HG03196 (cell line): Measurements from ENCODE around the gene MSMP.

Experiments
- ATAC-seq: cut with Tn5 transposase; IDR thresholded peaks from one replicate; pipeline ENCODE4 v1.9.1; 2021; ENCODE audit not compliant: unreplicated experiment

MSMP gene

GRCh38 chr9:35754264-35754663, at the start of gene MSMP:
TSS of gene MSMP (minus strand) at chr9:35754276. CDS start at chr9:35754129, 147 bp downstream.
- no peak for ATAC-seq

- no peak for ATAC-seq
These were observed 47.5 kb upstream of the MSMP start for GRCh38 chr9:35801328-35802128.

- no peak for ATAC-seq
These were observed 46.5 kb upstream of the MSMP start for GRCh38 chr9:35800530-35800929.

- ATAC-seq = no peak
These were observed 44.7 kb upstream of the MSMP start for GRCh38 chr9:35798658-35799374.

- no peak for ATAC-seq
These were observed 43.4 kb upstream of the MSMP start for GRCh38 chr9:35797311-35798109.

- no peak for ATAC-seq
These were observed 41.6 kb upstream of the MSMP start for GRCh38 chr9:35795695-35796094.

GRCh38 chr9:35793461-35793860, 39.4 kb upstream of the MSMP start:
- no peak for ATAC-seq

GRCh38 chr9:35792826-35793225, 38.8 kb upstream of the MSMP start:
- ATAC-seq = no peak

- no peak for ATAC-seq
These were observed 38.1 kb upstream of the MSMP start for GRCh38 chr9:35792024-35792813.

- no peak for ATAC-seq
These were observed 37.3 kb upstream of the MSMP start, which contains the start of gene NPR2 for GRCh38 chr9:35791297-35791921. TSS of gene NPR2 (plus strand) at chr9:35791591. CDS start at chr9:35792409, 818 bp downstream.

GRCh38 chr9:35790385-35791296, 36.6 kb upstream of the MSMP start:
- no peak for ATAC-seq

- no peak for ATAC-seq
These were observed 35.9 kb upstream of the MSMP start for GRCh38 chr9:35790025-35790384.

- ATAC-seq = no peak
These were observed 35.5 kb upstream of the MSMP start for GRCh38 chr9:35789541-35789940.

GRCh38 chr9:35783418-35783817, 29.3 kb upstream of the MSMP start:
- no peak for ATAC-seq

GRCh38 chr9:35781066-35781465, 27.0 kb upstream of the MSMP start:
- ATAC-seq = no peak

- no peak for ATAC-seq
These were observed 24.4 kb upstream of the MSMP start for GRCh38 chr9:35778496-35778895.

GRCh38 chr9:35776018-35776417, 21.9 kb upstream of the MSMP start:
- no peak for ATAC-seq

- ATAC-seq = no peak
These were observed 21.0 kb upstream of the MSMP start for GRCh38 chr9:35774907-35775635.

GRCh38 chr9:35771943-35772342, 17.9 kb upstream of the MSMP start:
- no peak for ATAC-seq
